ENCODE results near the gene CARD14.

The CARD14 gene

GRCh38 chr17:80169784-80170500 is at the start of gene CARD14:
CARD14 (plus strand) TSS chr17:80170030; CDS start chr17:80181439, 11,409 bp downstream.
- no peak for DNase-seq (ENCODE audit: low spot score)

GRCh38 chr17:80122026-80122575 is 47.7 kb upstream of the CARD14 start:
- no peak for DNase-seq (ENCODE audit: low spot score)

DNA sequence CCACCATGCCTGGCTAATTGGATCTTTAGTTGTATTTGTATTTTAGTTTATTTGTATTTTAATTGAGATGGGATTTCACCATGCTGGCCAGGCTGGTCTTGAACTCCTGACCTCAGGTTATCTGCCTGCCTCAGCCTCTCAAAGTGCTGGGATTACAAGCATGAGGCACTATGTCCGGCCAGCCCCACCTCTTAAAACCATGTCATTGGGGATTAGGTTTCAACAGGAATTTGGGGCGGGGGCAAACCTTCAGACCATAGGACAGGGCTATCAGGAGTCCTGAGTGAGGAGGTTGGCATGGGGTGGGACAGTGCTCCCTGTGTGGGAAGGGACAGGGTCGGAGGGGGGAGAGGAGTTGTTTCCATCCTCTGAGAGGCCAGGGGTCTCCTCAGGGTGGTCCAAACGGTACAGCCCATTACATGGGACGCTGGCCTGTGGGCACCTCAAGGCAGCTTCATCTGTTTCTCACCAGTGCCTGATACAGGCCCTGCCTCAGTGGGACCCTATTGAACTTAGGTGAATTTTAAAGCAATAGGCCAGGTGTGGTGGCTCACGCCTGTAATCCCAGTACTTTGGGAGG is 46.8 kb upstream of the CARD14 start:
- DNase-seq (ENCODE audit: low spot score), result no peak

DNA sequence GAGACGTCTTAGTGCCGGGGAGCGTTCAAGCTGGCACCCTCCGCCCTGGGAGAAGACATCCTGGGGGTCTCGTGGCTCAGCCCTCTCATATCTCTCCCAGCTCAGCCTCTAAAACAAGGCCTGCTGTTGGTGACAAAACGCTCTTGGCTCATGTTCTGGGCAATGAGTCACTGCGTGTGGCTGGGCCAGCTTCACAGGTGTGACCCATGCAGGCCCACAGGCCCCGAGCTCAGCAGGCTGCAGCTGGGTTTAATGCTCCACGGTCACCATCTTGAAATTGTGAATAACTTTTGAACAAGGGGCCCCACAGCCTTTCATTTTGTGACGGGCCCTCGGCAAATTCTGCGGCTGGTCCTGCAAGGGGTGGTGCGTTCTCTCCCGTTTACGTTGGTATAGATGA is 46.0 kb upstream of the CARD14 start:
- peak; percentile 58 for DNase-seq (ENCODE audit: low spot score)

DNA sequence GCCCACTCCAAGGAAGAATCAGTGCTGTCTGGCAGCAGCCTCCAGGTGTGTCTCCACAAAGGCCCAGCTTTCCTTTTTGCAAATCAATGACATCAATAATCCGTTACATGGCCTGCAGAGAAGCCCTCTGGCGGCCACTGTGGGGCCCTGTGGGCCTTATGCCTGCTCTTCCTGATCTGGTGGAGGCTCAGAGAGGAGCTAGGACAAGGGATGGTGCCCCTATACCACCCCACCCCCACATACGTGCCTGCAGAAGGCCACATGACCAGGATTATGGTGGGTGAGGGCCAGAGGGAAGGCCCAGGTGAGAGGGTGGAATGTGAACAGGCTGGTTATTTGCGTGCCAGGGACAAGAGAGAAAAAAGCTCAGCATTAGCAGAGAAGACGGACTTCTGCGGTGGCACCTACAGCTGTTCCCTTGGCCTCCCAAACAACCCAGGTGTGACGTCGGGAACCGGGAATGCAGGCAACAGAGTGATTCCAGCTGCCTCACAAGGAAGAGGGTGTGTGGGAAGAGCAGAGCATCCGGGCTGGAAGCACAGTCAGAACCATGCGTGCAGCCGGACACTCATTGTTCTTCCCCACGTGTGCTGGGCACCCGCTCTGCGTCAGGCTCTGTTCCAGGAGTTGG is 45.4 kb upstream of the CARD14 start:
- DNase-seq (ENCODE audit: low spot score), result peak; percentile 39

DNA sequence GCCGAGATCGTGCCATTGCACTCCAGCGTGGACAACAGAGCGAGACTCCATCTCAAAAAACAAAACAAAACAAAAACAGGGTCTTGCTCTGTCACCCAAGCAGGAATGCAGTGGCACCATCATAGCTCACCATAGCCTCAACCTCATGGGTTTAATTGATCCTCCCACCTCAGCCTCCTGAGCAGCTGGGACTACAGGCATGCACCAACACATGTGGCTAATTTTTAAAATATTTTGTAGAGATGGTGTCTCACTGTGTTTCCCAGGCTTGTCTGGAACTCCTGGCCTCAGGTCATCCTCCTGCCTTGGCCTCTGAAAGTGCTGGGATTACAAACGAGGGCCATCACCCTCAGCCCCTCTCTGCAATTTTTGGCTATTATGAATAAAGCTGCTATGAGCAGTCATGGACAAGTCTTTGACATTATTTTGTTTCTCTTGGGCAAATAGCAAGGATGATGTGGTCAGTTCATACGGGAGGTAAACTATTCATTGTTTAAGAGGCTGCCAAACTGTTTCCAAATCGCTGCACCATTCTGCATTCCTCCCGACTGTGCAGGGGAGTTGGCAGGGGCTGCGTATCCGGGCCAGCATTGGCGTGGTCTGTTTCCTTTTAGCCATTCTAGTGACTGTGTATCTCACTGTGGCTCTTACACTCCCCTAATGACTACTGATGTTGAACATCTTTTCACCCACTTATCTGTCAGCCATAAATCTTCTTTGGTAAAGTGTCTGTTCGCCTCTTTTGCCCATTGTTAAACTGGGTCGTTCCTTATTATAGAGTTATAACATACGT is 44.0 kb upstream of the CARD14 start:
- peak; percentile 84 for DNase-seq (ENCODE audit: low spot score)

DNA sequence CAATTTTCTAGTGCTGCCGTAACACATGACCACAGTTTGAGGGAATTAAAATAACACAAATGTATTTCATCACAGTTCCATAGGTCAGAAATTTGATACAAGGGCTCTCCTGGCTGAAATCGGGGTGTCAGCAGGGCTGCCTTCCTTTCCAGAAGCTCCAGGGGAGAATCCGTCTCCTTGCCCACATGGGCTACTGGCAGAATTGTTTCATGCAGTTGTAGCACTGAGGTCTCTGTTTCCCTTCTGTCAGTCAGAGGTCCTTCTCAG is 43.4 kb upstream of the CARD14 start:
- DNase-seq (ENCODE audit: low spot score), result no peak

DNA sequence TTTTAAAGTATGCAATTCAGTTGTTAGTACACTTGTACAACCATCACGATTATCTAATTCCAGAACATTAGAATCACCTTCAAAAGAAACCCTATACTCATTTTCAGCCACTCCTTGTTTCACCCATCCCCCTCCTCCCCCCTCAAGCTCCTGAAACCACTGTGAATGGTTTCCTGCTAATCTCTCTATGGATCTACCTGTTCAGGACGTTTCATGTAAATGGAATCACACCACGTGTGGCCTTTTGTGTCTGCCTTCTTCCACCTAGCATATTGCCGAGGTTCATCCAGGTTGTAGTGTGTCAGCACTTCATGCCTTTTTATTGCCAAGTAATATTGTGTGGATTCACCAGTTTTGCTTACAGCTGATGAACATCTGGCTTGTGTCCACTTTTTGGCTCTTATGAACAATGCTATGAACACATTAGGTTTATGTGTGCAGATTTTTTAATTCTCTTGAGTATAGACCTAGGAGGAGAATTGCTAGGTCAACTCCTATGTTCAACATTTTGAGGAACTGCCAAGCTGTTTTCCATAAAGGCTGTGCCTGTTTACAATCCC is 40.7 kb upstream of the CARD14 start:
- DNase-seq (ENCODE audit: low spot score), result no peak

DNA sequence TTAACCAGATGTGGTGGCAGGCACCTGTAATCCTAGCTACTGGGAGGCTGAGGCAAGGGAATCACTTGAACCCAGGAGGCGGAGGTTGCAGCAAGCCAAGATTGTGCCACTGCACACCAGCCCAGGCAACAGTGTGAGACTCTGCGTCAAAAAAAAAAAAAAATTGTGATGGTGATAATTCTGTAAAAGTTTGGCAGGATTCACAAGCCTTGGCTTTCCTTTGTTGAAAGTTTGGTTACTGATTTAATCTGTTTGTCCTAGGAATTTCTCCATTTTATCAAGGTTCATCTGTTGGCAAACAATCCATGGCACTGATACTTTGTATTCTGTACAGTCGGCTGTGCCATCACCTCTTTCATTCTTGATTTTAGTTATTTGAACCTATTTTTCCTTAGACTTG is 38.8 kb upstream of the CARD14 start:
- no peak for DNase-seq (ENCODE audit: low spot score)

GRCh38 chr17:80132906-80133625 is 36.8 kb upstream of the CARD14 start:
- DNase-seq (ENCODE audit: low spot score), result no peak

DNA sequence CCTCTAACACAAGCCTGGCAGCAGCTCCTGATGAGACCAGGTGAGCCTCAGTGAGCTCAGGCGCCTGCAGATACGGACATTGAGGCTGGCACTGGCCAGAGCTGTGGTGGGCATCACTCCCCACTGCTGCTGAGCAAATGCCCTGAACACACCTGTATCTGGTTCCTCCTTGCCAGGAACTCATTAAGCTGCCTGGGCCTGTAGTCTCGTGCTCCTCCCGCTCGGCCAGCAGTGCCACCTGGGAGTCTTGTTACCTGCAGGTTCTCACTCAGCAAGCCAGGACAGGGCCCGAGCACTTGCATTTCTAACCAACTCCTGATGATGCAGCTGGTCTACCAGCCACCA is 36.2 kb upstream of the CARD14 start:
- no peak for DNase-seq (ENCODE audit: low spot score)

GRCh38 chr17:80137131-80137530 is 32.7 kb upstream of the CARD14 start:
- DNase-seq (ENCODE audit: low spot score), result no peak

- no peak for DNase-seq (ENCODE audit: low spot score)
These were observed 30.9 kb upstream of the CARD14 start for GRCh38 chr17:80138856-80139426.

- DNase-seq (ENCODE audit: low spot score), result no peak
These were observed 28.2 kb upstream of the CARD14 start for GRCh38 chr17:80141463-80142165.

- DNase-seq (ENCODE audit: low spot score), result no peak
These were observed 26.9 kb upstream of the CARD14 start for GRCh38 chr17:80142929-80143328.

DNA sequence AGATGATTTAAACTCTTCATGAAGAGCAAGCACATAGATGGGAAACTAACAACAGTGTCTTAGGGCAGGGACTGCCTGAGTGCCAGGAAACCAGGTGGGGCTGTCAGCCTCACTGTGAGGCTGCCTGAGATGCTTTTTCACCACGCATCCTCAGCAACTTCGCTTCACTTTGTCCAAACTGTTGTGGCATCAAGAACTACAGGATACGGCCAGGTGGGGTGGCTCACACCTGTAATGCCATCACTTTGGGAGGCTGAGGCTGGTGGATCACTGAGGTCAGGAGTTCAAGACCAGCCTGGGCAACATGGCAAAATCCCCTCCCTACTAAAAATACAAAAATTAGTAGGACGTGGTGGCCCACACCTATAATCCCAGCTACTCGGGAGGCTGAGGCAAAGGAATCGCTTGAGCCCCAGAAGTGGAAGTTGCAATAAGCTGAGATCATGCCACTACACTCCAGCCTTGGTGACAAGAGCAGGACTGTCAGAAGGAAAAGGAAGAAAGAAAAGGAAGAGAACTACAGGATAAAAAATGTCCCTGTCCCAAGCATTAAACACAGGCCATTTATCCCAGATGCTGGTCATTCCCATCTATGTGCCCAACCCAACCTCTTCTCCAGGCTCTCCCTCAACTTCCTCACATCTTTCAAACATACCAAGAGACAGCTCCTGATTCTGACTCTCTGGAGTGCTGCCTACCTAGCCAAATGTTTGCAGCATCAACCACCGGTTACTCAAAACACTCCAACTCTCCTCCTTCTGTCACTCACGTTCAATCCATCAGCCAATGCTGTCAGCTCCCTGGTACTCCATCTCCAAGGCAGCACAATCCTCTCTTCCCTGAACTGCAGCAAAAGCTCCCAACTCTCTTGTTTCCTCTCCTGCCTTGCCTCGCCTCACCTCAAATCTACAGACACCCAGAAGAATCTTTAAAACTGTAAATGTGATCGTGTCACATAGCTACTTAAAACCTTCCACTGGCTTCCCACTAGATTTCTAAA is 24.5 kb upstream of the CARD14 start:
- no peak for DNase-seq (ENCODE audit: low spot score)

DNA sequence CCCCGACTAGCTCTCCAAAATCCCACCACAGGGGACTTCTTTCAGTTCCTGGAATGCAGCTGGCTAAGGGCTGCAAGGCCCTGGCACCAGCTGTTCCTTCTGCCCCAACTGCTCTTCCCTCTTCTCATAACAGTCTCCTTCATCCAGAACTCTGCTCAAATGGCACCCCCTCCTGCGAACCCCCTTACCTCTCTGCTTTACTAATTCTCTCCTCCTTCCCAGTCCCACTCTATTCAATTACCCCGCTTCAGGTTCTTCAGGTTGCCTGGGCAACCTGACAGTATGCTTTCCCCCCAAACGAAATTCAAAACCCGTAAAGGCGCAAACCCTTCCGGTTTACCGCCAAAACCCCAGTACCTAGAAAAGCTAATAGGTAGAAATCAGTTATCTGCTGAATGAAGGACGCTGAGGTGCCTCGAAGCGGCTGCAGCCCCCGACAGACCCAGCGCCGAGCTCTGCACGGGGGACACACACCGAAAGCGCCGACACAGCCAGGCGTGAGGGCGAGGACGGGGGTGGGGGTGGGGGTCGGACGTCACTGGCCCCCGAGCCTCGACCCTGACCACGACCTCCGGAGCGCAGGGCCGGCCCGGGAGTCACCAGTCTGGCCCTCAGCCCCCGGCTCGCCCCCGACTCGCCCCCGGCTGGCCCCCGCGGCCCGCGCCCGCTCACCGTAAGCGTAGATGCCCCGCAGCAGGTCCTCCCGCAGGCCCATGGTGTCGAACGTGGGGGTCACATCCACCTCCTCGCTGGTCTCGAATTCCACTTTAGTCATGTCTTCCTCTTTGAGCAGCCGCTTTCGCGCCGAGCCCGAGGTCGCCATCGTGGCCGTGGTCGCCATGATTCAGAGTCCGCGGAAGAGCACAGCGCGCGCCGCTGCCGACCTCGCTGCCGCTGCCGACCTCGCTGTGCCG is 23.5 kb upstream of the CARD14 start:
- DNase-seq (ENCODE audit: low spot score), result peak; percentile 49

DNA sequence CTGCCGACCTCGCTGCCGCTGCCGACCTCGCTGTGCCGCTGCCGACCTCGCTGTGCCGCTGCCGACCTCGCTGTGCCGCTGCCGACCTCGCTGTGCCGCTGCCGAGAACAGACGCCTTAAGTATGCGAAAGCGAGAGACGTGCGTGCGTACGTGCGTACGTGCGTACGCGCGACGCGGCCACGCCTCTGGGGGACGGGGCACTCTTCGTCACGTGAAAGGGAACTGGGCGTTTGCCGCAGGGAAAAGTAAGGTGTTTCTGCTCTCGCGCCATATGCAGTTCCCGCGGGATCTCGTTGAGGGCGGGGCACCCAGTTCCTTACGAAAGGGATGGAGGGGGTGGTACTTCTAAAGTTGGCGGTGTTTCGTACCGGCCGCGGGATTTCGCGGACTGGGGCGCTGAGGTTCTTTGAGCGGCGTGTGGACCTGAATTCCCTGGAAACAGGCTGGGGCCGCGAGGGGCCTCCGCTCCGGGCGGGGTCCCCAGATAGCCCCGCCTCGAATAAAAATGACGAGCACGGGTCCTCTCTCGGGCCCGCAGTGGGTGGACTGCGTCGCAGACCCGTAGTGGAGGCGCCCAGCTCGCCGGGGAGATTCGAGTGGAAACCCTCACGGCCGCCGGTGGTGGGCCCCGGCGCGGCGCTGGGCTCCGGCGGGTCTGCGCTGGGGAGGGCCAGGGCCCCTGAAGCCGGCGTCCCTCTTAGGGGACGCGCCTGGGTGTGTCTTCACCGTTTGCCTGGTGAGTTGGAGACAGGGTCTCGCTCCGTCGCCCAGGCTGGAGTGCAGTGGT is 22.6 kb upstream of the CARD14 start, which contains the start of gene EIF4A3:
EIF4A3 (minus strand) TSS at position 94 of the 788 bp plus-strand sequence. CDS start 167 bp downstream, outside the sequence.
- DNase-seq (ENCODE audit: low spot score), result peak; percentile 99
